ENCODE results near the gene PCNP.

PCNP gene

GRCh38 chr3:101643009-101643844 lies 69.2 kb downstream of the PCNP start:
- Histone ChIP-seq H3K36me3 (ENCODE audit: control insufficient read depth in 2 of 2, insufficient read depth in 1 of 2, low read length in 2 of 2) (peaks cover 0 to 3% of the 10 kb centered on the region in 2 experiments; a peak in 1 of 3 replicates), H3K27ac (ENCODE audit: extremely low read depth, low read depth, low read length) (no peak overlapping the region), H3K4me3 (ENCODE audit: low read depth, low read length) (no peak overlapping the region), H3K9me3 (ENCODE audit: control insufficient read depth, insufficient read depth, low read depth, low read length) (no peaks in the 10 kb centered on the region), H3K4me1 (ENCODE audit: control insufficient read depth, insufficient read depth, low read length) (no peaks in the 10 kb centered on the region)
- CTCF ChIA-PET = no interaction called here
- TF ChIP-seq ZNF658 (tag by site-specific recombination; IDR thresholded peaks at IDR 0.05) (no peak), ZNF670 (tag by site-specific recombination; IDR thresholded peaks at IDR 0.05; ENCODE audit: low read depth) (no peak), ZNF596 (tag by site-specific recombination; IDR thresholded peaks at IDR 0.05) (no peak), ZNF169 (tag by site-specific recombination; IDR thresholded peaks at IDR 0.05) (no peak)
- POLR2A ChIA-PET = no interaction called here
